HCT116 (cell line): Measurements from ENCODE around the gene SMARCA2. TPM values are rescaled to one million over a fixed set of nuclear protein-coding genes. Genes with fewer than 3 reads are reported as not detected.

ENCODE experiments used
- ATAC-seq: fragments of 200-7000 bp; cut with Tn5 transposase; 2 replicates; pipeline ENCODE4 v1.9.1; 2020; ENCODE audit warnings: mild to moderate bottlenecking, moderate library complexity
- BruUV-seq: library from RNA; stranded (reverse); fragments of 400-500 nt; replicated peaks from 2 replicates; lab custom pipeline; 2021; lab: Mats Ljungman, UMichigan
- CTCF ChIA-PET: fragments of 300-600 bp; sonication (Branson Sonifier 250); formaldehyde crosslinking; loops from one replicate; lab custom pipeline; 2021; ENCODE audit warnings: antibody characterized with exemption; lab: Charles Lee
- POLR2A ChIA-PET: fragments of 300-600, 350-600 bp; sonication (Branson Sonifier 250); formaldehyde crosslinking; loops from one replicate; lab custom pipeline; 2021; ENCODE audit warnings: antibody characterized with exemption; lab: Charles Lee
- RAD21 ChIA-PET, 2 experiments: fragments of 300-600 bp; sonication (Branson Sonifier 250); formaldehyde crosslinking; loops; one replicate each; lab custom pipeline; 2023; ENCODE audit warnings: low total read pairs in 2 of 2; ENCODE audit not compliant: uncharacterized antibody in 2 of 2, unreplicated experiment in 2 of 2, low non-redundant PET in 1 of 2; lab: Charles Lee
- DNase-seq: peaks from one replicate; pipeline ENCODE4 v3.0.0-alpha.2; 2010; ENCODE audit warnings: low read depth, low spot score
- H2AFZ ChIP-seq: fragments of 200-600 bp; shearing (Covaris generic), sonication (generic); 2 replicates; pipeline ENCODE4 v1.6.1; 2017; ENCODE audit warnings: low read depth, mixed run types, mixed read lengths, antibody characterized with exemption, low read length; ENCODE audit not compliant: poor library complexity, severe bottlenecking
- H3K27ac ChIP-seq: 2 replicates; pipeline ENCODE4 v1.5.1; 2012; ENCODE audit warnings: low read depth, low read length
- H3K27me3 ChIP-seq: fragments of 200-600 bp; sonication (generic); 2 replicates; pipeline ENCODE4 v1.6.1; 2016; ENCODE audit warnings: mixed run types, low read length, mixed read lengths; ENCODE audit not compliant: insufficient read depth
- H3K36me3 ChIP-seq, 2 experiments: fragments of 200-500 bp in 1 of 2; fragments of 200-600 bp in 1 of 2; sonication (Bioruptor generic) in 1 of 2; sonication (generic) in 1 of 2; 2 replicates each; pipeline versions ENCODE4 v1.5.1 to v1.6.1; 2014 to 2016; ENCODE audit warnings: low read length in 2 of 2, inconsistent platforms in 1 of 2, mixed read lengths in 1 of 2, mixed run types in 1 of 2; ENCODE audit not compliant: insufficient read depth in 2 of 2, control insufficient read depth in 1 of 2
- H3K4me1 ChIP-seq, 2 experiments: fragments of 200-600 bp in 1 of 2; sonication (generic) in 1 of 2; 2 replicates each; pipeline versions ENCODE4 v1.5.1 to v1.6.1; 2012 to 2017; ENCODE audit warnings: low read length in 2 of 2, inconsistent platforms in 1 of 2, mild to moderate bottlenecking in 1 of 2, mixed read lengths in 1 of 2, mixed run types in 1 of 2, moderate library complexity in 1 of 2; ENCODE audit not compliant: insufficient read depth in 2 of 2, control insufficient read depth in 1 of 2
- H3K4me2 ChIP-seq: fragments of 200-600 bp; sonication (generic); 2 replicates; pipeline ENCODE4 v1.6.1; 2017; ENCODE audit warnings: mixed run types, low read length, mixed read lengths
- H3K4me3 ChIP-seq, 2 experiments: fragments of 200-600 bp in 1 of 2; sonication (generic) in 1 of 2; replicated peaks in 1 of 2; 2 replicates each; pipeline ENCODE4 v1.5.1; 2011 to 2016; ENCODE audit warnings: low read length in 2 of 2, control low read depth in 1 of 2, low read depth in 1 of 2, mild to moderate bottlenecking in 1 of 2, mixed read lengths in 1 of 2, mixed run types in 1 of 2
- H3K79me2 ChIP-seq: fragments of 200-600 bp; sonication (generic); 2 replicates; pipeline ENCODE4 v1.6.1; 2017; ENCODE audit warnings: mild to moderate bottlenecking, mixed run types, low read length, moderate library complexity, mixed read lengths; ENCODE audit not compliant: insufficient read depth
- H3K9ac ChIP-seq: fragments of 200-600 bp; sonication (generic); 2 replicates; pipeline ENCODE4 v1.6.1; 2016; ENCODE audit warnings: low read length, mixed read lengths
- H3K9me2 ChIP-seq: fragments of 200-600 bp; sonication (generic), shearing (Covaris generic); 2 replicates; pipeline ENCODE4 v1.6.1; 2017; ENCODE audit warnings: mixed run types, mild to moderate bottlenecking, moderate library complexity; ENCODE audit not compliant: insufficient read depth
- H3K9me3 ChIP-seq, 2 experiments: fragments of 200-500 bp in 1 of 2; fragments of 200-600 bp in 1 of 2; sonication (Bioruptor generic) in 1 of 2; sonication (generic) in 1 of 2; 2 replicates each; pipeline ENCODE4 v1.6.1; 2014 to 2017; ENCODE audit warnings: low read length in 2 of 2, mixed read lengths in 2 of 2, inconsistent platforms in 1 of 2, low read depth in 1 of 2, mild to moderate bottlenecking in 1 of 2, mixed run types in 1 of 2, moderate library complexity in 1 of 2; ENCODE audit not compliant: control insufficient read depth in 1 of 2, insufficient read depth in 1 of 2
- H4K20me1 ChIP-seq: fragments of 200-600 bp; sonication (generic), shearing (Covaris generic); 2 replicates; pipeline ENCODE4 v1.6.1; 2017; ENCODE audit warnings: mixed run types, mild to moderate bottlenecking, moderate library complexity; ENCODE audit not compliant: insufficient read depth
- ATF3 ChIP-seq: IDR thresholded peaks from 2 replicates; pipeline ENCODE4 v1.6.1; 2012
- CBX3 ChIP-seq: IDR thresholded peaks from 2 replicates; pipeline ENCODE4 v1.6.1; 2012; ENCODE audit warnings: low read depth
- CTCF ChIP-seq, 3 experiments: fragments of 200-600 bp in 1 of 3; sonication (generic) in 1 of 3; IDR thresholded peaks in 2 of 3; conservative IDR thresholded peaks in 1 of 3; 2 replicates each; pipeline ENCODE4 v1.5.1; 2012 to 2017; ENCODE audit warnings: low read depth in 2 of 3, low read length in 2 of 3, antibody characterized with exemption in 1 of 3, borderline replicate concordance in 1 of 3, control low read depth in 1 of 3, mild to moderate bottlenecking in 1 of 3, mixed read lengths in 1 of 3, mixed run types in 1 of 3, moderate library complexity in 1 of 3; ENCODE audit not compliant: insufficient read depth in 1 of 3
- EGR1 ChIP-seq: IDR thresholded peaks from 2 replicates; pipeline ENCODE4 v1.6.1; 2012; ENCODE audit warnings: low read depth
- ELF1 ChIP-seq: IDR thresholded peaks from 2 replicates; pipeline ENCODE4 v1.6.1; 2012; ENCODE audit warnings: low read depth, borderline replicate concordance
- EZH2 ChIP-seq: fragments of 200-600 bp; sonication (generic); IDR thresholded peaks from 2 replicates; pipeline ENCODE4 v1.6.1; 2017; ENCODE audit warnings: antibody characterized with exemption, mixed run types
- EZH2phosphoT487 ChIP-seq: fragments of 200-600 bp; IDR thresholded peaks from 2 replicates; pipeline ENCODE4 v1.6.1; 2018; ENCODE audit warnings: antibody characterized with exemption, borderline replicate concordance
- JUND ChIP-seq: IDR thresholded peaks from 2 replicates; pipeline ENCODE4 v1.6.1; 2012
- MAX ChIP-seq: IDR thresholded peaks from 2 replicates; pipeline ENCODE4 v1.6.1; 2012
- RAD21 ChIP-seq: IDR thresholded peaks from 2 replicates; pipeline ENCODE4 v1.6.1; 2012; ENCODE audit warnings: low read depth, mild to moderate bottlenecking
- REST ChIP-seq: IDR thresholded peaks from 2 replicates; pipeline ENCODE4 v1.6.1; 2012; ENCODE audit warnings: low read depth
- SIN3A ChIP-seq: IDR thresholded peaks from 2 replicates; pipeline ENCODE4 v1.6.1; 2012; ENCODE audit warnings: low read depth
- SP1 ChIP-seq: IDR thresholded peaks from 2 replicates; pipeline ENCODE4 v1.6.1; 2012; ENCODE audit warnings: low read depth
- SRF ChIP-seq: IDR thresholded peaks from 2 replicates; pipeline ENCODE4 v1.6.1; 2012; ENCODE audit warnings: low read depth
- TCF7L2 ChIP-seq: IDR thresholded peaks from 2 replicates; pipeline ENCODE4 v1.7.0; 2011; ENCODE audit warnings: borderline replicate concordance, inconsistent platforms; ENCODE audit not compliant: insufficient read depth, insufficient read length; ENCODE audit errors: extremely low read depth
- ZFX ChIP-seq: fragments of 450-650 bp; IDR thresholded peaks from 2 replicates; pipeline ENCODE4 v1.6.1; 2017
- ZNF274 ChIP-seq: fragments of 200-500 bp; sonication (Bioruptor generic); IDR thresholded peaks from 2 replicates; pipeline ENCODE4 v1.6.1; 2014; ENCODE audit warnings: mild to moderate bottlenecking, low read depth, low read length, inconsistent platforms
- intact Hi-C: fragments of 100-400 bp; cut with micrococcal nuclease; formaldehyde crosslinking; loops from 2 replicates; pipeline ENCODE4 v1.10.0; 2022
- total RNA-seq: library from RNA; stranded (reverse); gene quantifications from one replicate; pipeline ENCODE4 v1.2.1, GENCODE V29; 2021; ENCODE audit not compliant: unreplicated experiment

SMARCA2 gene
- total RNA-seq, 1 experiment from 2014 or later, result 14.7 TPM

- Histone ChIP-seq H3K9ac (no peak overlapping the region), H4K20me1 (no peaks in the 10 kb centered on the region), H3K9me2 (0 out of 2 replicates have a peak, but pooled peaks cover 3% of the 10 kb centered on the region), H3K27me3 (0 out of 2 replicates have a peak, but pooled peaks cover 5% of the 10 kb centered on the region), H3K9me3 (no peaks in the 10 kb centered on the region), H3K4me1 (no peaks in the 10 kb centered on the region), H3K79me2 (no peaks in the 10 kb centered on the region), H2AFZ (no peak overlapping the region), H3K4me2 (no peak overlapping the region), H3K36me3 (no peaks in the 10 kb centered on the region), H3K27ac (no peak overlapping the region), H3K4me3 (no peak overlapping the region)
- BruUV-seq, result no TSS peak
- ChIA-PET CTCF (no interaction called here), POLR2A (no interaction called here), RAD21 (no interaction called here)
- no peak for DNase-seq
- ATAC-seq, result no peak
- TF ChIP-seq ZNF274 (no peak), EGR1 (no peak), ZFX (no peak), CTCF (IDR thresholded peaks at IDR 0.05 in 2 of 3, conservative IDR thresholded peaks at IDR 0.05 in 1 of 3; ENCODE audit: borderline replicate concordance in 1 of 3, insufficient read depth in 1 of 3, low read depth in 2 of 3, low read length in 2 of 3) (no peak), TCF7L2 (no peak), SP1 (no peak), CBX3 (no peak)
- intact Hi-C loops, result no loop called here
Observed at GRCh38 chr9:2169035-2169434, 153.9 kb downstream of the SMARCA2 start.

GRCh38 chr9:2170722-2171121 is 155.6 kb downstream of the SMARCA2 start:
- Histone ChIP-seq H3K4me2 (no peak overlapping the region), H3K79me2 (no peaks in the 10 kb centered on the region), H3K9me3 (no peaks in the 10 kb centered on the region), H3K4me1 (no peaks in the 10 kb centered on the region), H4K20me1 (no peaks in the 10 kb centered on the region), H2AFZ (no peak overlapping the region), H3K9ac (no peak overlapping the region), H3K9me2 (0 out of 2 replicates have a peak, but pooled peaks cover 3% of the 10 kb centered on the region), H3K36me3 (no peaks in the 10 kb centered on the region), H3K27me3 (0 out of 2 replicates have a peak, but pooled peaks cover 5% of the 10 kb centered on the region), H3K4me3 (no peak overlapping the region), H3K27ac (no peak overlapping the region)
- intact Hi-C loops, result no loop called here
- TF ChIP-seq MAX, result no peak
- no peak for TF ChIP-seq ATF3
- TF ChIP-seq ZNF274, result no peak
- TF ChIP-seq SRF, result no peak
- no peak for TF ChIP-seq JUND
- no peak for TF ChIP-seq ELF1
- no peak for TF ChIP-seq EZH2phosphoT487
- TF ChIP-seq EZH2, result no peak
- no peak for TF ChIP-seq EGR1
- TF ChIP-seq ZFX, result no peak
- no peak for TF ChIP-seq REST
- no peak for TF ChIP-seq SIN3A
- TF ChIP-seq RAD21, result no peak
- TF ChIP-seq SP1, result no peak
- BruUV-seq, result no TSS peak
- ATAC-seq (no peak), DNase-seq (no peak)
- ChIA-PET RAD21 (no interaction called here), POLR2A (no interaction called here), CTCF (no interaction called here)
